HEK293 (cell line): ENCODE measurements around the gene VEPH1.

Experiments
- CTCF ChIA-PET: fragments of 350-600 bp; formaldehyde crosslinking; extraction: SDS; loops from one replicate; lab custom pipeline; 2021; ENCODE audit warnings: antibody characterized with exemption; lab: Yijun Ruan, JAX
- POLR2A ChIA-PET: fragments of 300-600 bp; formaldehyde crosslinking; extraction: SDS; loops from one replicate; lab custom pipeline; 2020; ENCODE audit warnings: antibody characterized with exemption, inconsistent platforms; lab: Yijun Ruan, JAX
- H3K27ac ChIP-seq: fragments of 200-500 bp; sonication (Bioruptor generic); 2 replicates; pipeline ENCODE4 v1.5.1; 2014; ENCODE audit warnings: low read depth, low read length, control low read depth, inconsistent platforms; ENCODE audit errors: extremely low read depth
- H3K36me3 ChIP-seq, 2 experiments: fragments of 200-500 bp in 1 of 2; sonication (Bioruptor generic) in 1 of 2; 1 replicate in 1 of 2; 2 replicates in 1 of 2; pipeline ENCODE4 v1.5.1; 2014 to 2017; ENCODE audit warnings: inconsistent platforms in 2 of 2, low read length in 2 of 2; ENCODE audit not compliant: control insufficient read depth in 2 of 2, insufficient read depth in 1 of 2
- H3K4me1 ChIP-seq: fragments of 200-500 bp; sonication (Bioruptor generic); 2 replicates; pipeline ENCODE4 v1.5.1; 2014; ENCODE audit warnings: mild to moderate bottlenecking, low read length, inconsistent platforms; ENCODE audit not compliant: control insufficient read depth, insufficient read depth
- H3K4me3 ChIP-seq: 2 replicates; pipeline ENCODE4 v1.5.1; 2011; ENCODE audit warnings: low read depth, mild to moderate bottlenecking, control low read depth, low read length, moderate library complexity
- H3K9me3 ChIP-seq: fragments of 200-500 bp; sonication (Bioruptor generic); 2 replicates; pipeline ENCODE4 v1.5.1; 2014; ENCODE audit warnings: low read depth, low read length, inconsistent platforms; ENCODE audit not compliant: control insufficient read depth, insufficient read depth
- KLF10 ChIP-seq: fragments of 450-650 bp; IDR thresholded peaks from 2 replicates; pipeline ENCODE4 v1.5.1; 2018; ENCODE audit warnings: missing biosample characterization, mild to moderate bottlenecking, missing genetic modification characterization
- SCRT1 ChIP-seq: fragments of 450-650 bp; formaldehyde crosslinking; IDR thresholded peaks from 2 replicates; pipeline ENCODE4 v1.5.1; 2016; ENCODE audit warnings: missing biosample characterization, missing genetic modification characterization, borderline replicate concordance
- SCRT2 ChIP-seq: fragments of 450-650 bp; formaldehyde crosslinking; IDR thresholded peaks from 2 replicates; pipeline ENCODE4 v1.5.1; 2016; ENCODE audit warnings: missing biosample characterization, missing genetic modification characterization
- YY1 ChIP-seq: fragments of 450-650 bp; formaldehyde crosslinking; IDR thresholded peaks from 2 replicates; pipeline ENCODE4 v1.5.1; 2018; ENCODE audit warnings: missing biosample characterization, missing genetic modification characterization
- YY2 ChIP-seq: fragments of 450-650 bp; formaldehyde crosslinking; IDR thresholded peaks from 2 replicates; pipeline ENCODE4 v1.5.1; 2016; ENCODE audit warnings: missing biosample characterization, missing genetic modification characterization
- ZFP41 ChIP-seq: fragments of 450-650 bp; formaldehyde crosslinking; IDR thresholded peaks from 2 replicates; pipeline ENCODE4 v1.5.1; 2016; ENCODE audit warnings: missing biosample characterization, missing genetic modification characterization, borderline replicate concordance
- ZNF140 ChIP-seq: fragments of 450-650 bp; formaldehyde crosslinking; IDR thresholded peaks from 2 replicates; pipeline ENCODE4 v1.5.1; 2016; ENCODE audit warnings: missing biosample characterization, missing genetic modification characterization
- ZNF16 ChIP-seq: fragments of 450-650 bp; formaldehyde crosslinking; IDR thresholded peaks from 2 replicates; pipeline ENCODE4 v1.5.1; 2016; ENCODE audit warnings: low read depth, missing biosample characterization, missing genetic modification characterization
- ZNF174 ChIP-seq: fragments of 450-650 bp; formaldehyde crosslinking; IDR thresholded peaks from 2 replicates; pipeline ENCODE4 v1.5.0; 2017; ENCODE audit warnings: missing biosample characterization, mild to moderate bottlenecking, missing genetic modification characterization
- ZNF214 ChIP-seq: fragments of 450-650 bp; formaldehyde crosslinking; IDR thresholded peaks from 2 replicates; pipeline ENCODE4 v1.5.1; 2017; ENCODE audit warnings: missing biosample characterization, mild to moderate bottlenecking, missing genetic modification characterization, borderline replicate concordance
- ZNF292 ChIP-seq: fragments of 450-650 bp; formaldehyde crosslinking; IDR thresholded peaks from 2 replicates; pipeline ENCODE4 v1.5.1; 2016; ENCODE audit warnings: low read depth, missing biosample characterization, missing genetic modification characterization, borderline replicate concordance
- ZNF391 ChIP-seq: fragments of 450-650 bp; formaldehyde crosslinking; IDR thresholded peaks from 2 replicates; pipeline ENCODE4 v1.5.1; 2016; ENCODE audit warnings: low read depth, missing biosample characterization, missing genetic modification characterization, borderline replicate concordance
- ZNF423 ChIP-seq: fragments of 450-650 bp; formaldehyde crosslinking; IDR thresholded peaks from 2 replicates; pipeline ENCODE4 v1.5.1; 2016; ENCODE audit warnings: missing biosample characterization, missing genetic modification characterization
- ZNF426 ChIP-seq: fragments of 450-650 bp; formaldehyde crosslinking; IDR thresholded peaks from 2 replicates; pipeline ENCODE4 v1.5.1; 2017; ENCODE audit warnings: missing biosample characterization, missing genetic modification characterization, mild to moderate bottlenecking, inconsistent platforms, moderate library complexity
- ZNF473 ChIP-seq: fragments of 450-650 bp; formaldehyde crosslinking; IDR thresholded peaks from 2 replicates; pipeline ENCODE4 v1.5.1; 2017; ENCODE audit warnings: missing biosample characterization, missing genetic modification characterization
- ZNF544 ChIP-seq: fragments of 450-650 bp; formaldehyde crosslinking; IDR thresholded peaks from 2 replicates; pipeline ENCODE4 v1.5.0; 2017; ENCODE audit warnings: missing biosample characterization, missing genetic modification characterization
- ZNF548 ChIP-seq: fragments of 450-650 bp; formaldehyde crosslinking; IDR thresholded peaks from 2 replicates; pipeline ENCODE4 v1.5.1; 2016; ENCODE audit warnings: missing biosample characterization, missing genetic modification characterization
- ZNF585B ChIP-seq: fragments of 450-650 bp; formaldehyde crosslinking; IDR thresholded peaks from 2 replicates; pipeline ENCODE4 v1.5.1; 2016; ENCODE audit warnings: missing biosample characterization, missing genetic modification characterization
- ZNF654 ChIP-seq: fragments of 450-650 bp; formaldehyde crosslinking; IDR thresholded peaks from 2 replicates; pipeline ENCODE4 v1.5.1; 2016; ENCODE audit warnings: low read depth, missing biosample characterization, missing genetic modification characterization
- ZNF768 ChIP-seq: fragments of 450-650 bp; formaldehyde crosslinking; IDR thresholded peaks from 2 replicates; pipeline ENCODE4 v1.5.1; 2018; ENCODE audit warnings: missing biosample characterization, mild to moderate bottlenecking, missing genetic modification characterization
- TF ChIP-seq, protein P1 (sequence below): fragments of 450-650 bp; formaldehyde crosslinking; conservative IDR thresholded peaks from 2 replicates; pipeline ENCODE4 v1.5.1; 2016; ENCODE audit warnings: low read depth, missing biosample characterization, missing genetic modification characterization
- TF ChIP-seq, protein P2 (sequence below): fragments of 450-650 bp; formaldehyde crosslinking; IDR thresholded peaks from 2 replicates; pipeline ENCODE4 v1.5.1; 2016; ENCODE audit warnings: missing biosample characterization, missing genetic modification characterization
- TF ChIP-seq, protein P3 (sequence below): fragments of 450-650 bp; IDR thresholded peaks from 2 replicates; pipeline ENCODE4 v1.5.1; 2018; ENCODE audit warnings: missing biosample characterization, mild to moderate bottlenecking, missing genetic modification characterization

The VEPH1 gene

DNA sequence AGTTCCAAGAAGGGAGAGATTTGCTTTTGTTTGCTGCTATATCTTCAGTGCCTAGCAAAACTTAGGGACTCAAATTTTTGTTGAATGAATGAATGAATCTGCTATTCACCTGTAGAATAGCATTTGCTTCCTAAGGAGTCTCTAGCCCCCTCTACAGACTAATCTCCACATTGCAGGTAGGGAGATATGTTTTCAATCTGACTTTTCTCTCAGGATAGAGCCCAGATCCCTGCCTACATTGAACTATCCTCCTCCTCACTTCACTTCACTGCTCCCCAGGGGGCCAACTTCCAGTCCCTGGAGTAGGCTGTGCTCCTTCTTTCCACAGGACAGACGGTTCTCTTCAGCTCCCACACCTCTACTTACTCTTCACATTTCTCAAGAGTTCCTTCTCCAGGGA is 148.5 kb downstream of the VEPH1 start:
- no peaks in the 10 kb centered on the region for H3K4me1 ChIP-seq
- no peak overlapping the region for H3K4me3 ChIP-seq
- ChIA-PET CTCF (interaction anchor here (0.6 to 1.0 kb wide), 3 partner anchors 9 to 423 kb away, joined by 3 to 4 read pairs (median 4); no protein-coding TSS in a partner anchor), POLR2A (no interaction called here)
- no peak overlapping the region for H3K27ac ChIP-seq
- H3K9me3 ChIP-seq = no peaks in the 10 kb centered on the region
- no peak for TF ChIP-seq ZNF292
- TF ChIP-seq, protein P1, sequence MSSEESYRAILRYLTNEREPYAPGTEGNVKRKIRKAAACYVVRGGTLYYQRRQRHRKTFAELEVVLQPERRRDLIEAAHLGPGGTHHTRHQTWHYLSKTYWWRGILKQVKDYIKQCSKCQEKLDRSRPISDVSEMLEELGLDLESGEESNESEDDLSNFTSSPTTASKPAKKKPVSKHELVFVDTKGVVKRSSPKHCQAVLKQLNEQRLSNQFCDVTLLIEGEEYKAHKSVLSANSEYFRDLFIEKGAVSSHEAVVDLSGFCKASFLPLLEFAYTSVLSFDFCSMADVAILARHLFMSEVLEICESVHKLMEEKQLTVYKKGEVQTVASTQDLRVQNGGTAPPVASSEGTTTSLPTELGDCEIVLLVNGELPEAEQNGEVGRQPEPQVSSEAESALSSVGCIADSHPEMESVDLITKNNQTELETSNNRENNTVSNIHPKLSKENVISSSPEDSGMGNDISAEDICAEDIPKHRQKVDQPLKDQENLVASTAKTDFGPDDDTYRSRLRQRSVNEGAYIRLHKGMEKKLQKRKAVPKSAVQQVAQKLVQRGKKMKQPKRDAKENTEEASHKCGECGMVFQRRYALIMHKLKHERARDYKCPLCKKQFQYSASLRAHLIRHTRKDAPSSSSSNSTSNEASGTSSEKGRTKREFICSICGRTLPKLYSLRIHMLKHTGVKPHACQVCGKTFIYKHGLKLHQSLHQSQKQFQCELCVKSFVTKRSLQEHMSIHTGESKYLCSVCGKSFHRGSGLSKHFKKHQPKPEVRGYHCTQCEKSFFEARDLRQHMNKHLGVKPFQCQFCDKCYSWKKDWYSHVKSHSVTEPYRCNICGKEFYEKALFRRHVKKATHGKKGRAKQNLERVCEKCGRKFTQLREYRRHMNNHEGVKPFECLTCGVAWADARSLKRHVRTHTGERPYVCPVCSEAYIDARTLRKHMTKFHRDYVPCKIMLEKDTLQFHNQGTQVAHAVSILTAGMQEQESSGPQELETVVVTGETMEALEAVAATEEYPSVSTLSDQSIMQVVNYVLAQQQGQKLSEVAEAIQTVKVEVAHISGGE (tag by site-specific recombination) = no peak
- TF ChIP-seq, protein P2, sequence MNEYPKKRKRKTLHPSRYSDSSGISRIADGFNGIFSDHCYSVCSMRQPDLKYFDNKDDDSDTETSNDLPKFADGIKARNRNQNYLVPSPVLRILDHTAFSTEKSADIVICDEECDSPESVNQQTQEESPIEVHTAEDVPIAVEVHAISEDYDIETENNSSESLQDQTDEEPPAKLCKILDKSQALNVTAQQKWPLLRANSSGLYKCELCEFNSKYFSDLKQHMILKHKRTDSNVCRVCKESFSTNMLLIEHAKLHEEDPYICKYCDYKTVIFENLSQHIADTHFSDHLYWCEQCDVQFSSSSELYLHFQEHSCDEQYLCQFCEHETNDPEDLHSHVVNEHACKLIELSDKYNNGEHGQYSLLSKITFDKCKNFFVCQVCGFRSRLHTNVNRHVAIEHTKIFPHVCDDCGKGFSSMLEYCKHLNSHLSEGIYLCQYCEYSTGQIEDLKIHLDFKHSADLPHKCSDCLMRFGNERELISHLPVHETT (tag by site-specific recombination) = no peak
- TF ChIP-seq ZNF174 (tag by site-specific recombination) = no peak
- TF ChIP-seq YY1 (tag by site-specific recombination) = no peak
- no peak for TF ChIP-seq ZNF426 (tag by site-specific recombination)
- no peak for TF ChIP-seq ZNF140 (tag by site-specific recombination)
- no peak for TF ChIP-seq ZNF473 (tag by site-specific recombination)
- no peak for TF ChIP-seq KLF10 (tag by site-specific recombination)
- TF ChIP-seq ZNF585B (tag by site-specific recombination) = no peak
- no peak for TF ChIP-seq ZNF544 (tag by site-specific recombination)
- no peak for TF ChIP-seq ZNF16 (tag by site-specific recombination)
- peak; percentile 73 for TF ChIP-seq SCRT1
- TF ChIP-seq SCRT2 = peak; percentile 63
- TF ChIP-seq ZNF423 (tag by site-specific recombination) = no peak
- TF ChIP-seq ZNF654 (tag by site-specific recombination) = peak; percentile 47
- no peak for TF ChIP-seq ZNF548 (tag by site-specific recombination)
- TF ChIP-seq ZNF391 = no peak
- TF ChIP-seq ZNF768 (tag by site-specific recombination) = no peak
- TF ChIP-seq YY2 = no peak
- TF ChIP-seq, protein P3, sequence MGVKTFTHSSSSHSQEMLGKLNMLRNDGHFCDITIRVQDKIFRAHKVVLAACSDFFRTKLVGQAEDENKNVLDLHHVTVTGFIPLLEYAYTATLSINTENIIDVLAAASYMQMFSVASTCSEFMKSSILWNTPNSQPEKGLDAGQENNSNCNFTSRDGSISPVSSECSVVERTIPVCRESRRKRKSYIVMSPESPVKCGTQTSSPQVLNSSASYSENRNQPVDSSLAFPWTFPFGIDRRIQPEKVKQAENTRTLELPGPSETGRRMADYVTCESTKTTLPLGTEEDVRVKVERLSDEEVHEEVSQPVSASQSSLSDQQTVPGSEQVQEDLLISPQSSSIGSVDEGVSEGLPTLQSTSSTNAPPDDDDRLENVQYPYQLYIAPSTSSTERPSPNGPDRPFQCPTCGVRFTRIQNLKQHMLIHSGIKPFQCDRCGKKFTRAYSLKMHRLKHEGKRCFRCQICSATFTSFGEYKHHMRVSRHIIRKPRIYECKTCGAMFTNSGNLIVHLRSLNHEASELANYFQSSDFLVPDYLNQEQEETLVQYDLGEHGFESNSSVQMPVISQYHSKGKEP (tag by site-specific recombination) = no peak
- no peak for TF ChIP-seq ZNF214 (tag by site-specific recombination)
- TF ChIP-seq ZFP41 (tag by site-specific recombination) = no peak
- no peaks in the 10 kb centered on the region for H3K36me3 ChIP-seq
